Peyer's patch (tissue), 4 donors: ENCODE data around the gene RNF180.

Experiments used
- POLR2A ChIP-seq, 2 donors: fragments of 450-650 bp; IDR thresholded peaks; one replicate each; pipeline ENCODE4 v1.5.1; 2017; ENCODE audit warnings: antibody characterized with exemption in 2 of 2, mild to moderate bottlenecking in 2 of 2, moderate library complexity in 2 of 2
- TF ChIP-seq, protein P1 (sequence below), 6 experiments: fragments of 450-650 bp in 4 of 6; fragments of 200-600 bp in 2 of 6; sonication (generic) in 1 of 6; IDR thresholded peaks; one replicate each; pipeline ENCODE4 v1.5.1; 2017 to 2019; ENCODE audit warnings: antibody characterized with exemption in 6 of 6, mild to moderate bottlenecking in 3 of 6, moderate library complexity in 1 of 6

GRCh38 chr5:64318175-64318574 is 152.5 kb downstream of the RNF180 start:
- TF ChIP-seq, protein P1, sequence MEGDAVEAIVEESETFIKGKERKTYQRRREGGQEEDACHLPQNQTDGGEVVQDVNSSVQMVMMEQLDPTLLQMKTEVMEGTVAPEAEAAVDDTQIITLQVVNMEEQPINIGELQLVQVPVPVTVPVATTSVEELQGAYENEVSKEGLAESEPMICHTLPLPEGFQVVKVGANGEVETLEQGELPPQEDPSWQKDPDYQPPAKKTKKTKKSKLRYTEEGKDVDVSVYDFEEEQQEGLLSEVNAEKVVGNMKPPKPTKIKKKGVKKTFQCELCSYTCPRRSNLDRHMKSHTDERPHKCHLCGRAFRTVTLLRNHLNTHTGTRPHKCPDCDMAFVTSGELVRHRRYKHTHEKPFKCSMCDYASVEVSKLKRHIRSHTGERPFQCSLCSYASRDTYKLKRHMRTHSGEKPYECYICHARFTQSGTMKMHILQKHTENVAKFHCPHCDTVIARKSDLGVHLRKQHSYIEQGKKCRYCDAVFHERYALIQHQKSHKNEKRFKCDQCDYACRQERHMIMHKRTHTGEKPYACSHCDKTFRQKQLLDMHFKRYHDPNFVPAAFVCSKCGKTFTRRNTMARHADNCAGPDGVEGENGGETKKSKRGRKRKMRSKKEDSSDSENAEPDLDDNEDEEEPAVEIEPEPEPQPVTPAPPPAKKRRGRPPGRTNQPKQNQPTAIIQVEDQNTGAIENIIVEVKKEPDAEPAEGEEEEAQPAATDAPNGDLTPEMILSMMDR (IDR thresholded peaks at IDR 0.05): no peak
- TF ChIP-seq POLR2A (IDR thresholded peaks at IDR 0.05): no peak
